Camera-type eye (tissue), 1 donor: ENCODE data around the gene RSPRY1. TPM values are rescaled to one million over a fixed set of nuclear protein-coding genes. Genes with fewer than 3 reads are reported as not detected.

Source experiments
- total RNA-seq: library from RNA; depleted of rRNA; stranded (reverse); fragments of >200 nt; gene quantifications from one replicate; pipeline ENCODE4 v1.2.3, GENCODE V29; 2014

Gene RSPRY1
- total RNA-seq = 94.4 TPM

DNA sequence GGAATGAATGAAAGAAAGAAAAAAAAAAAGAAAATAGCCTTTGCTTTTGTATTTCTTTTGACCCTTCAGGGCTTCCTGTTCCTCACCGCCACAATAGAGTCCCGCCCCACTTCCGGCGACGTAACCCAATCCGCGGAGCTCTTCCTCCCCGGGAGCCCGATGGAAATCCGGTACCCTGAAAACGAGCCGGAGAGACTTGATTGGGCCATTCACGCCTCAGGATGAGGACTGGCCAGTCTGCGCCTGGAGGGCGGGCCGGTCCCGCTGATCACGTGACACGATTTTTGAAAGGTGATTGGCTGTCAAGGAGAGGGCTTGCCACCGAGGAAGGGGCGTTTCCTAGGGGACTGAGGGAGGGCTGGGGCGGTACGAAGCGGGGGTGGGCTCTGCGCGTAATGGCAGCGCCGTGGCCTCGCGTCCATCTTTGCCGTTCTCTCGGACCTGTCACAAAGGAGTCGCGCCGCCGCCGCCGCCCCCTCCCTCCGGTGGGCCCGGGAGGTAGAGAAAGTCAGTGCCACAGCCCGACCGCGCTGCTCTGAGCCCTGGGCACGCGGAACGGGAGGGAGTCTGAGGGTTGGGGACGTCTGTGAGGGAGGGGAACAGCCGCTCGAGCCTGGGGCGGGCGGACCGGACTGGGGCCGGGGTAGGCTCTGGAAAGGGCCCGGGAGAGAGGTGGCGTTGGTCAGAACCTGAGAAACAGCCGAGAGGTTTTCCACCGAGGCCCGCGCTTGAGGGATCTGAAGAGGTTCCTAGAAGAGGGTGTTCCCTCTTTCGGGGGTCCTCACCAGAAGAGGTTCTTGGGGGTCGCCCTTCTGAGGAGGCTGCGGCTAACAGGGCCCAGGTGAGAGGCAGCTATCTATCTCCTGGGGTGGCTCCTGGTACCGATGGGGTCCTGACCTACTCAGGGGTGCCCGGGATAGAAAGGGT lies at the start of gene RSPRY1, which contains the start of gene PSME3IP1:
Gene RSPRY1, plus strand, starts transcription at position 385 of the 927 bp plus-strand sequence. CDS start 18,330 bp downstream, outside the sequence.
Gene PSME3IP1, minus strand, starts transcription at position 95 of the 927 bp plus-strand sequence. CDS start 12,185 bp downstream, outside the sequence.

DNA sequence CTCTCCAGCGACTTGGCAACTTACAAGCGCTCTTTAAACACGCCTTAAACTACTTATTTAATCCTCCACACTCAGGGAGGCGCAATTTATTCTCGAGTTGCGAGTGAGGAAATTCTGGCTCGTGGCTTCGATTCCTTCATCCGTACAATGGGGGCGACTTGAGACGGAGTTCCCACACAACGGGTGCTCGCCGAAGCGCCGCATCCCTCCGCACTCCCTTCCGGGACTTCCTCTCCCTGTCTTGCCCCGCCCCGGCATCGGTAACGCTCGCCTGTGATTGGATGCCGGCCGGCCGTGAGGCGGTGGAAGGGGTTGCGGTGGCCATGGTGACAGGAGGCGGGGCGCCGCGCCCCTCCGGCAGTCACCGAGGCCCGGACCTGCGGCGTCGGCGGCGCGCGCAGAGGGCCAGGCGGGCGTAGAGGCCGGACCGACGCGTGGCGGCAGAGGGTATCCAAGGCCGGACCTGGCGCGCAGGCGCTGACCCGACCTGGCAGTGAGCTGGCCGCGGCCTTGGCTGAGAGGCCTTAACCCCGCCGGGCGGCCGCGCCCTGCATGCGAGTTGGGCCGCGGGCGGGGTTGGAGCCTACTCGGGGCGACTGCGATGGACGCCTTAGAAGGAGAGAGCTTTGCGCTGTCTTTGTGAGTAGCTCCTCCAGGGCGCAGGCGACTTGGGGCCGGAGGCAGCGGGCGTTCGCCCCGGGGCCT lies 58.8 kb downstream of the RSPRY1 start, which contains the start of gene ARL2BP:
Gene ARL2BP, plus strand, starts transcription at position 493 of the 705 bp plus-strand sequence. Its CDS starts 109 bp downstream, at position 602.

DNA sequence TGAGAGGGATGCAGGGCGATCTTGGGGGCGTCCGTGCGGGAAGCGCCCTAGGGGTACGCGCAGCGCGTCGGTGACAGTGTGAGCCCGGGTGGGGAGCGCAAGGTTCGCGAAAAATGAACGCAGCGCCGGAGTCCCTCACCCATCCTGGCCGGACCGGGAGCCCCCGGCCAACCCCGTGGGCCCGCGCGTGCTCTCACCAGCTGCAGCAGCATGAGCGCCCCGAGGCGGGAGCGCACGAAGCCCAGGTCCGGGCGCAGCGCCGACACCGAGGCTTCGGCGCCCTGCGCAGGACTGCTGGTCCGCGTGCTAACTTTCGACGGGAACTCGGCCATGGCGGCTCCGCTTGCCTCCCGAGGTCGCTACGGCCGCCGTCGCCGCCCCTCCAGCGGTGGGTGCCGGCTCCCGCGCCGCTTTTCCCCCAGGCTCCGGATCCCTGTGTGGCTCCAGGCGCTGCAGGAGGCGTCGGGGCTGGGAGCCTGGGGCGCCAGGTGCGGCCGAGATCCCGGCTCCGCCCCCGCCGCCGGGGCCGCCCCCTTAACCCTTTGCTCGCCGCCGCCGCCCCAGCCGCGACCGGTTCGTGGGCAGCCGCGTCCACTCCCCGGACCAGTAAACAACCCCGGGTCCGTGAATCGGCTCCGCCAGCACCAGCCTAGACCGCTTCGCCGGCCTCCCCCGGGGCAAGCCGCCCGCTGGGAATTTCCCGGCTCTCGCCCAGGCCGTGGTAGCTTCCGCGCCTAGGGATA lies 98.3 kb downstream of the RSPRY1 start, which contains the start of gene PLLP:
Gene PLLP, minus strand, starts transcription at position 464 of the 743 bp plus-strand sequence. Its CDS starts 132 bp downstream, at position 332.

Other genes with a start within 250 kb of the RSPRY1 start
- gene CETP, start 224.4 kb upstream of the RSPRY1 start, total RNA-seq = 1.8 TPM
- 7.0 TPM for gene NLRC5, start 196.8 kb upstream of the RSPRY1 start, total RNA-seq
- gene CPNE2, start 93.7 kb upstream of the RSPRY1 start, total RNA-seq = 21.4 TPM
- 94.4 TPM for gene PSME3IP1, start 290 bp upstream of the RSPRY1 start, total RNA-seq
- gene ARL2BP, start 58.9 kb downstream of the RSPRY1 start, total RNA-seq = 72.3 TPM
- 2.7 TPM for gene PLLP, start 98.3 kb downstream of the RSPRY1 start, total RNA-seq
- gene CCL22, start 172.5 kb downstream of the RSPRY1 start, total RNA-seq = not detected
- gene CX3CL1, start 186.2 kb downstream of the RSPRY1 start, total RNA-seq = 12.3 TPM
- gene CCL17, start 218.4 kb downstream of the RSPRY1 start, total RNA-seq = not detected